Activated CD4-positive, alpha-beta memory T cell treated with anti-CD3 and anti-CD28 coated beads, Interleukin-2, amount 10 ng/mL, durations not matched to agents 7 days and 5 days (primary cell): ENCODE results near the gene STK35. TPM values are rescaled to one million over a fixed set of nuclear protein-coding genes. Genes with fewer than 3 reads are reported as not detected.

Experiments used
- CTCF ChIA-PET: fragments of 350-600 bp; sonication (Branson Sonifier 250); formaldehyde crosslinking; loops from one replicate; lab custom pipeline; 2021; ENCODE audit warnings: antibody characterized with exemption, inconsistent platforms; lab: Charles Lee
- POLR2A ChIA-PET: fragments of 350-600 bp; sonication (Branson Sonifier 250); formaldehyde crosslinking; loops from one replicate; lab custom pipeline; 2021; ENCODE audit warnings: antibody characterized with exemption; lab: Charles Lee
- DNase-seq: peaks from one replicate; pipeline ENCODE4 v3.0.0-alpha.2; 2020
- H3K27ac Mint-ChIP-seq: one replicate; pipeline ENCODE4 v1.8.0; 2021; ENCODE audit warnings: mild to moderate bottlenecking, mixed read lengths
- H3K27me3 Mint-ChIP-seq: one replicate; pipeline ENCODE4 v1.8.0; 2021; ENCODE audit warnings: mixed read lengths
- H3K36me3 Mint-ChIP-seq: one replicate; pipeline ENCODE4 v1.8.0; 2021; ENCODE audit warnings: low read depth, mixed read lengths
- H3K4me1 Mint-ChIP-seq: one replicate; pipeline ENCODE4 v1.8.0; 2021; ENCODE audit warnings: mixed read lengths
- H3K4me3 Mint-ChIP-seq: one replicate; pipeline ENCODE4 v1.8.0; 2021; ENCODE audit warnings: mild to moderate bottlenecking, mixed read lengths
- H3K9me3 Mint-ChIP-seq: one replicate; pipeline ENCODE4 v1.8.0; 2021; ENCODE audit warnings: mixed read lengths
- total RNA-seq, 2 experiments: library from RNA; stranded (reverse); gene quantifications; one replicate each; pipeline ENCODE4 v1.2.3, GENCODE V29; 2021

Gene STK35
- total RNA-seq, 2 experiments from 2014 or later = 18.5 to 18.9 TPM

DNA sequence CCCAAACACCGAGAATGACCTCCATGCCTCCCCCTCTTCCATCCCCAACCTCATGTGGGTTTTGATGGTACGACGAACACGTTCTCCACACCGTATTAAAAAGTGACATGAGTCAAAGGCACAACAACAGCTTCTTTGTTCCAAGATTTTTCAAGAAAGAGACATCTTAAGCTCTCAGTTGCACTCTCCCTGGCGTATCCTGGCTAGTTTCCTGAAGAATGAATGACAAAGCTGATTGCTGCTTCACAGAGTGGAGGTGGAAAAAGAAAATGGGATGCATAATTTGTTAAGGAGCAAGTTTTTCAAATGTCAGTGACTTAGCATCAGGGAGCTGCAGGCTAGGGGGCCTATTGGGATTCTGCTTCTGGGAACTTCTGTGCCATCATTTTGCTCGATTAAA lies 95.5 kb downstream of the STK35 start:
- POLR2A ChIA-PET = no interaction called here
- Mint-ChIP-seq H3K4me1 (no peaks in the 10 kb centered on the region), H3K4me3 (no peak overlapping the region), H3K9me3 (no peaks in the 10 kb centered on the region), H3K36me3 (no peaks in the 10 kb centered on the region), H3K27me3 (peaks cover 12% of the 10 kb centered on the region), H3K27ac (no peak overlapping the region)
- CTCF ChIA-PET = interaction anchor here (0.6 kb wide), 1 partner anchor 9 kb away, joined by 3 read pairs; no protein-coding TSS in a partner anchor
- no peak for DNase-seq

Other genes starting within 250 kb of the STK35 start
- gene SIRPA, start 206.4 kb upstream of the STK35 start, total RNA-seq = not detected
- gene PDYN, start 107.8 kb upstream of the STK35 start, total RNA-seq = not detected
- not detected for gene TGM3, start 194.2 kb downstream of the STK35 start, total RNA-seq